ENCODE results near the gene MKRN3. TPM values are rescaled to one million over a fixed set of nuclear protein-coding genes. Genes with fewer than 3 reads are reported as not detected.

Gene MKRN3
- total RNA-seq, 1 experiment from 2014 or later = not detected

DNA sequence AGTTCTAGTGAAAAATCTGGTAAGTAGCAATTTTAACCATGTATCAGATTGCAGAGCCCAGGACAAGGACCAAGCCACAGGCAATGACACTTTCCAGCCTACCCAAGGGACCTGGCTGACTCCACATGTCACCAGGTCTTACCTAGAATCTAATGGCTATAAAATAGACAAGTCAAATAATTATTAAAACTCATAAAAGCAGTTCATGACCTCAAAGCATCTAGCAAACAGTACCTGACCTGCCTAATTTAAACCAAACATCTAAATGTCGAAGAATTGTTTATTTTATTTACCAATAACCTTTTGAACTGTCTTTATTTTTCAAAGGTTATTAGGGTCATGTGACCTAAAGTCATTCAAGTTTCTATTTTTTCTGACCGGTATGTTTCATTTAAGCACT lies 35.6 kb upstream of the MKRN3 start:
- DNase-seq (ENCODE audit: unreplicated experiment) = no peak
- Mint-ChIP-seq H3K27me3 (ENCODE audit: insufficient read depth, unreplicated experiment) (no peaks in the 10 kb centered on the region), H3K9me3 (ENCODE audit: unreplicated experiment) (peaks cover 8% of the 10 kb centered on the region), H3K36me3 (ENCODE audit: insufficient read depth, unreplicated experiment) (peaks cover 6% of the 10 kb centered on the region), H3K27ac (ENCODE audit: low read depth, unreplicated experiment) (no peak overlapping the region), H3K4me3 (ENCODE audit: unreplicated experiment) (no peak overlapping the region), H3K4me1 (ENCODE audit: insufficient read depth, unreplicated experiment) (no peaks in the 10 kb centered on the region)
- ChIA-PET POLR2A (no interaction called here), CTCF (interaction anchor here (0.6 to 0.7 kb wide), 2 partner anchors 16 to 1134 kb away, joined by 3 read pairs; no protein-coding TSS in a partner anchor)
- TF ChIP-seq, protein P1, sequence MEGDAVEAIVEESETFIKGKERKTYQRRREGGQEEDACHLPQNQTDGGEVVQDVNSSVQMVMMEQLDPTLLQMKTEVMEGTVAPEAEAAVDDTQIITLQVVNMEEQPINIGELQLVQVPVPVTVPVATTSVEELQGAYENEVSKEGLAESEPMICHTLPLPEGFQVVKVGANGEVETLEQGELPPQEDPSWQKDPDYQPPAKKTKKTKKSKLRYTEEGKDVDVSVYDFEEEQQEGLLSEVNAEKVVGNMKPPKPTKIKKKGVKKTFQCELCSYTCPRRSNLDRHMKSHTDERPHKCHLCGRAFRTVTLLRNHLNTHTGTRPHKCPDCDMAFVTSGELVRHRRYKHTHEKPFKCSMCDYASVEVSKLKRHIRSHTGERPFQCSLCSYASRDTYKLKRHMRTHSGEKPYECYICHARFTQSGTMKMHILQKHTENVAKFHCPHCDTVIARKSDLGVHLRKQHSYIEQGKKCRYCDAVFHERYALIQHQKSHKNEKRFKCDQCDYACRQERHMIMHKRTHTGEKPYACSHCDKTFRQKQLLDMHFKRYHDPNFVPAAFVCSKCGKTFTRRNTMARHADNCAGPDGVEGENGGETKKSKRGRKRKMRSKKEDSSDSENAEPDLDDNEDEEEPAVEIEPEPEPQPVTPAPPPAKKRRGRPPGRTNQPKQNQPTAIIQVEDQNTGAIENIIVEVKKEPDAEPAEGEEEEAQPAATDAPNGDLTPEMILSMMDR (IDR thresholded peaks at IDR 0.05; ENCODE audit: unreplicated experiment) = no peak
- intact Hi-C loops (cut with micrococcal nuclease) = no loop called here
- BruUV-seq (replicated peaks) = no TSS peak

DNA sequence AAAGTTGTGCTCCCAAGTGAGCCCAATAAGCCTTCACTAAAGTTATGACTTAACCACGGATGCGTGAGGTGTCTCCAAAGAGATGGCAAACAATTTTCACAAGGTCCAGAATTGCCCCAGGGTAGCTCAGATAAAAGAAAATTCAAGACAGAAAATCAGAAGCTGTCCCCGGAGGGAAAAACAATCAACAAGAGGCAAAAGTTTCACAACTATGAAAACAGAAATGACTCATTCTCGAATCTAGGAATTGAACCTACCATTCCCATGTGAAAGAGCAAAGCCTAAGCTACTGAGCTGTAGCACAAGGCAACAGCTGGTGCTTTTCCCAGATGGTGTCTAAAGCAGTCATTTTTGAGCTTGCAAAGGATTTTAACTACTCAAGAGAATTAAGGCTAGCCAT lies 33.5 kb upstream of the MKRN3 start:
- no peak for DNase-seq (ENCODE audit: unreplicated experiment)
- peaks cover 6% of the 10 kb centered on the region for H3K36me3 Mint-ChIP-seq (ENCODE audit: insufficient read depth, unreplicated experiment)
- H3K4me3 Mint-ChIP-seq (ENCODE audit: unreplicated experiment) = peak overlapping the region; percentile 63
- H3K4me1 Mint-ChIP-seq (ENCODE audit: insufficient read depth, unreplicated experiment) = no peaks in the 10 kb centered on the region
- H3K27me3 Mint-ChIP-seq (ENCODE audit: insufficient read depth, unreplicated experiment) = no peaks in the 10 kb centered on the region
- ChIA-PET CTCF (interaction anchor here (0.6 to 1.6 kb wide), 4 partner anchors 11 to 38 kb away, joined by 3 to 5 read pairs (median 3); no protein-coding TSS in a partner anchor), POLR2A (interaction anchor here (0.6 to 1.0 kb wide), 5 partner anchors 9 to 40 kb away, joined by 3 to 6 read pairs (median 3); no protein-coding TSS in a partner anchor)
- H3K27ac Mint-ChIP-seq (ENCODE audit: low read depth, unreplicated experiment) = peak overlapping the region; percentile 23
- no TSS peak for BruUV-seq (replicated peaks)
- TF ChIP-seq, protein P1 (IDR thresholded peaks at IDR 0.05; ENCODE audit: unreplicated experiment) = no peak
- intact Hi-C loops (cut with micrococcal nuclease) = no loop called here
- H3K9me3 Mint-ChIP-seq (ENCODE audit: unreplicated experiment) = peaks cover 20% of the 10 kb centered on the region

DNA sequence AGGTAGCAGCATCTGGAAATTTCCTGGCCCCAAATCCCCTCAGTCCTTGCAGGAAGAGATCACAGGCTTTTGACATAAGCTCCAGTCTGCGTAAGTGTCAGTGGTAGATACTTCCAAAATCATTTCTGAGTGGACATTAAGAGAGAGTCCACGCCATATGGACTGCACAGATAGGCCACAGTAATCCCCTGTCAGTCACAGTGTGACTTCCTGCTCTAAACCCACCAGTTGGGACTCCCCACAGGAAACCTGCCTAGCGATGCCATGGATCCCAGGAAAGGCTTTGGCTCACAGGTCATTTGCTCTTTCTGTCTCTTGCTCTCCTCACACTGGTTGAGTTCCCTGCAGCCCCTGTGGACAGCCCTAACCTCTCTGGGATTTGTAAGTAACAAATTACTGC lies 28.8 kb upstream of the MKRN3 start:
- intact Hi-C loops (cut with micrococcal nuclease) = no loop called here
- ChIA-PET CTCF (no interaction called here), POLR2A (no interaction called here)
- Mint-ChIP-seq H3K9me3 (ENCODE audit: unreplicated experiment) (peaks cover 23% of the 10 kb centered on the region), H3K4me3 (ENCODE audit: unreplicated experiment) (no peak overlapping the region), H3K27ac (ENCODE audit: low read depth, unreplicated experiment) (no peak overlapping the region), H3K27me3 (ENCODE audit: insufficient read depth, unreplicated experiment) (no peaks in the 10 kb centered on the region), H3K4me1 (ENCODE audit: insufficient read depth, unreplicated experiment) (no peaks in the 10 kb centered on the region), H3K36me3 (ENCODE audit: insufficient read depth, unreplicated experiment) (peaks cover 6% of the 10 kb centered on the region)
- DNase-seq (ENCODE audit: unreplicated experiment) = no peak
- no TSS peak for BruUV-seq (replicated peaks)
- TF ChIP-seq, protein P1 (IDR thresholded peaks at IDR 0.05; ENCODE audit: unreplicated experiment) = no peak

DNA sequence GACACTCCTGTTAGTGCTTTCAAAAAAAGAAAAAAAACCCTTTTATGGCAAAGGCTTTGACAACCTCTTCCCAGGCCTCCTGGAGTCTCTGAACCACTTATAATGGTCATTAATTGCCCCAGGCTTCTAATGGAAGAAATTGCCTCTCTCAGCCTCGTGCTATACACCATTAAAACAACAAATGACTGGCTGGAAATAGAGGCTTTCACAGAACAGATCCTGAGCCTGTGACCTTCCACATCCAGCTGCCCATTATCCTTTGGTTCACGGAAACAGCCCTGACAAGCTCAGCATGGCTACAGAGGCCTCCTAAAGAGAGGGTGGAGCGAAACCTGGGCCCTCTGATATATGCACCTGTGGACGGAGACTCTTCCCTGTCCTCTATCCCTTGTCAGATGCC lies 26.8 kb upstream of the MKRN3 start:
- BruUV-seq (replicated peaks) = no TSS peak
- TF ChIP-seq, protein P1 (IDR thresholded peaks at IDR 0.05; ENCODE audit: unreplicated experiment) = no peak
- CTCF ChIA-PET = no interaction called here

More for the DNA sequence above, 26.8 kb upstream of the MKRN3 start:
- Mint-ChIP-seq H3K4me3 (ENCODE audit: unreplicated experiment) (no peak overlapping the region), H3K36me3 (ENCODE audit: insufficient read depth, unreplicated experiment) (no peaks in the 10 kb centered on the region), H3K9me3 (ENCODE audit: unreplicated experiment) (peaks cover 23% of the 10 kb centered on the region), H3K4me1 (ENCODE audit: insufficient read depth, unreplicated experiment) (no peaks in the 10 kb centered on the region), H3K27me3 (ENCODE audit: insufficient read depth, unreplicated experiment) (no peaks in the 10 kb centered on the region), H3K27ac (ENCODE audit: low read depth, unreplicated experiment) (no peak overlapping the region)
- intact Hi-C loops (cut with micrococcal nuclease) = no loop called here
- POLR2A ChIA-PET = no interaction called here
- DNase-seq (ENCODE audit: unreplicated experiment) = no peak
